ENCODE measurements around the gene TECPR1. TPM values are rescaled to one million over a fixed set of nuclear protein-coding genes. Genes with fewer than 3 reads are reported as not detected.

TECPR1 gene
- total RNA-seq, 4 donors from 2014 or later = 8.1 to 18.4 (median 14.2) TPM

DNA sequence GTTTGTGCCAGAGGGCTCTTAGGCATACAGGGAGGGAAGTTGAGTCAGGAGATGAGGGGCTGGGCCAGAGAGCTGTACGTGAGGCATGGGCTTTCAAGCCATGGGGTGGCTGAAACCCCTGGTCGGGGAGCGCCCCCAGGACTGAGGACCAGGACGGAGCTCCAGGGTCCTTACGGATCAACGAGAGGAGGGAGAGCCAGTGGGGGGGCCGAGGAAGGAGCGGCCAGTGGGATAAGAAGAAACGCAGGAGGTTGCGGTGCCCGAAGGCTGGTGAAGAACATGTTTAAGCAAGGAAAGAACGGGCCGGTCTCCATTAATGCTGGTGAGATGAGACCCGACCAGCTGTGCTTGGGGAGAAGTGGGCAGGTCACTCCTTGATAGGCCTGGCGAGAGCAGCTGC, 84.4 kb downstream of the TECPR1 start:
- TF ChIP-seq POLR2A (IDR thresholded peaks at IDR 0.05) = no peak
- TF ChIP-seq, protein P1, sequence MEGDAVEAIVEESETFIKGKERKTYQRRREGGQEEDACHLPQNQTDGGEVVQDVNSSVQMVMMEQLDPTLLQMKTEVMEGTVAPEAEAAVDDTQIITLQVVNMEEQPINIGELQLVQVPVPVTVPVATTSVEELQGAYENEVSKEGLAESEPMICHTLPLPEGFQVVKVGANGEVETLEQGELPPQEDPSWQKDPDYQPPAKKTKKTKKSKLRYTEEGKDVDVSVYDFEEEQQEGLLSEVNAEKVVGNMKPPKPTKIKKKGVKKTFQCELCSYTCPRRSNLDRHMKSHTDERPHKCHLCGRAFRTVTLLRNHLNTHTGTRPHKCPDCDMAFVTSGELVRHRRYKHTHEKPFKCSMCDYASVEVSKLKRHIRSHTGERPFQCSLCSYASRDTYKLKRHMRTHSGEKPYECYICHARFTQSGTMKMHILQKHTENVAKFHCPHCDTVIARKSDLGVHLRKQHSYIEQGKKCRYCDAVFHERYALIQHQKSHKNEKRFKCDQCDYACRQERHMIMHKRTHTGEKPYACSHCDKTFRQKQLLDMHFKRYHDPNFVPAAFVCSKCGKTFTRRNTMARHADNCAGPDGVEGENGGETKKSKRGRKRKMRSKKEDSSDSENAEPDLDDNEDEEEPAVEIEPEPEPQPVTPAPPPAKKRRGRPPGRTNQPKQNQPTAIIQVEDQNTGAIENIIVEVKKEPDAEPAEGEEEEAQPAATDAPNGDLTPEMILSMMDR (IDR thresholded peaks at IDR 0.05) = no peak
- H3K4me3 ChIP-seq (ENCODE audit: low read depth, poor library complexity, severe bottlenecking) = no peak overlapping the region
- intact Hi-C loops (cut with DNase I; ENCODE audit: low total_unique reads) = loop anchor here (2.0 to 10.0 kb wide), 2 partner anchors 63 to 147 kb away; partner anchors contain the start of gene LMTK2
- no peak for DNase-seq (ENCODE audit: low spot score in 2 of 2)
- 90 to 93% methylated on average over 15 of the region's 15 CpGs for WGBS, 2 donors

DNA sequence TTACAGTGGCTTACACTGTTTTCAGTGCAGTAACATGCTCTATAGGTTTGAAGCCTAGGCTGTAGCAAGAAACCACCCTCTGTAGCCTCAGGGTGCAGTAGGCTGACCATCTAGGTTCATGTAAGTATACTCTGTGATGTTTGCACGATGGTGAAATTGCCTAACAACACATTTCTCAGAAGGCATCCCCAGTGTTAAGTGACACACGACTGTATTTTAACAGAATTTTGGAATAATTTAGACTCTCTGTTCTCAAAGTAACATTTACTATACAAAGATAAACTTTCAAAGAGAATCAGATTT, 85.4 kb downstream of the TECPR1 start:
- H3K4me3 ChIP-seq (ENCODE audit: low read depth, poor library complexity, severe bottlenecking) = no peak overlapping the region
- no peak for DNase-seq (ENCODE audit: low spot score in 2 of 2)
- intact Hi-C loops (cut with DNase I; ENCODE audit: low total_unique reads) = loop anchor here (10.0 kb wide), 1 partner anchor 62 kb away; the partner anchor contains the start of gene LMTK2
- TF ChIP-seq, protein P1 (IDR thresholded peaks at IDR 0.05) = no peak
- no peak for TF ChIP-seq POLR2A (IDR thresholded peaks at IDR 0.05)
- 69 to 80% methylated on average over 2 of the region's 2 CpGs for WGBS, 2 donors

DNA sequence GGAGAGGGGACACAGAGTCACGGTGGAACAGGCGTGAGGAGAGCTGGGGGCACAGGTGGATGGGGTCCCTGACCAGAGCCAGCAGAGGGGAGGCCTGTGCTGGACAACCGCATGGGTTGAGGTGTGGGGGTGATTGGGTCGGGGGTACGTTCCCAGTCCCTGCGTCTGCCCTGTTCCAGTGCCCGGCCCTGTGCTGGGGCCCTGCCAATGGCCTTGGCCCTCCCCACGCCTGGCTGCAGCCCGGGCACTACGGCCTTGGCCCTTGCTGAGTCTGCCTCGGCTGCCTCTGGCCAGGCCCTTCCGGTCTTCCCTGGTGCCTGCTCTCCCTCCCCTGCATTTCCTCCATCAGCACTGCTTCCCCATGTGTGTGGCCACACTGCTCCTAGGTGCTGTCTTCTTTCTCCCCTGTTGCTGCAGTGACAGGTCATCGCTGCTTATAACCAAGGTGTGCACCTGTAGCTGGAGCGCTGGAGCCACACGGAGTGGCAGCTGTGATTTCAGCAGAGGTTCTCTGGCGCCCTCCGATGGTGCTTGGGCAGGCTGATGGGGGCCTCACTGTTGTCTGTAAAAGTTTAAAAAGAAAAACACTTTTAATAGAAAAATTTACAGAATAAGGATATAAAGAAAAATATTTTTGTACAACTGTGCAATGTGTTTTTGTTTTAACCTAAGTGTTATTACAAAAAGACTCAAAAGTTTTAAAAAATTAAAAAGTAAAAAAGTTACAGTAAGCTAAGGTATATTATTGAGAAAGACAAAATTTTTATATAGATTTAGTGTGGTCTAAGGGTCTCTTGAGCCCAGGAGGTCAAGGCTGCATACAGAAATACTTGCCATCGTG, 86.0 kb downstream of the TECPR1 start:
- intact Hi-C loops (cut with DNase I; ENCODE audit: low total_unique reads) = loop anchor here (10.0 kb wide), 1 partner anchor 61 kb away; the partner anchor contains the start of gene LMTK2
- TF ChIP-seq, protein P1 (IDR thresholded peaks at IDR 0.05) = no peak
- no peak for TF ChIP-seq POLR2A (IDR thresholded peaks at IDR 0.05)
- 75 to 77% methylated on average over 17 to 18 of the region's 18 CpGs for WGBS, 2 donors
- no peak for DNase-seq (ENCODE audit: low spot score in 2 of 2)
- H3K4me3 ChIP-seq (ENCODE audit: low read depth, poor library complexity, severe bottlenecking) = no peak overlapping the region

Other genes starting within 250 kb of the TECPR1 start
- 10 to 100 TPM; 31.9 to 44.3 (median 35.0) TPM for gene LMTK2, start 145.4 kb downstream of the TECPR1 start, total RNA-seq
- 10 to 100 TPM in 1 of 4 donors, 1 to 10 TPM in 3; 3.7 to 18.5 (median 5.6) TPM for gene BHLHA15, start 40.8 kb downstream of the TECPR1 start, total RNA-seq
- 10 to 100 TPM; 34.2 to 54.2 (median 46.3) TPM for gene BRI3, start 29.5 kb upstream of the TECPR1 start, total RNA-seq
- 10 to 100 TPM; 17.2 to 28.9 (median 20.7) TPM for gene BAIAP2L1, start 148.9 kb upstream of the TECPR1 start, total RNA-seq

Data from lower leg skin (tissue), 4 donors.